LNCAP (cell line): ENCODE measurements around the gene TRIM2.

ENCODE experiments used
- CTCF ChIP-seq: fragments of 450-650 bp; IDR thresholded peaks from 2 replicates; pipeline ENCODE4 v1.5.1; 2017; ENCODE audit warnings: mild to moderate bottlenecking

Gene TRIM2

GRCh38 chr4:153246446-153247115 lies 42.3 kb downstream of the TRIM2 start:
- no peak for TF ChIP-seq CTCF

- no peak for TF ChIP-seq CTCF
These were observed 42.9 kb downstream of the TRIM2 start for GRCh38 chr4:153247116-153247490.

- no peak for TF ChIP-seq CTCF
These were observed 44.5 kb downstream of the TRIM2 start for GRCh38 chr4:153248641-153249198.

- no peak for TF ChIP-seq CTCF
These were observed 45.2 kb downstream of the TRIM2 start for GRCh38 chr4:153249199-153250041.

GRCh38 chr4:153252122-153252521 lies 47.9 kb downstream of the TRIM2 start:
- no peak for TF ChIP-seq CTCF

GRCh38 chr4:153255233-153255632 lies 51.0 kb downstream of the TRIM2 start:
- no peak for TF ChIP-seq CTCF

- TF ChIP-seq CTCF, result no peak
These were observed 52.9 kb downstream of the TRIM2 start for GRCh38 chr4:153257151-153257620.
